Heart right ventricle (tissue), 16 donors: Measurements from ENCODE around the gene UBE2Q2. TPM values are rescaled to one million over a fixed set of nuclear protein-coding genes. Genes with fewer than 3 reads are reported as not detected.
"Not testable (repeated sequence)": the region's sequence is repeated elsewhere in the genome, so short reads cannot be mapped to it uniquely, and the experiment has no call there.

Experiments
- ATAC-seq, 8 donors: fragments of 200-7000 bp; cut with Tn5 transposase; one replicate each; pipeline ENCODE4 v1.9.1; 2020; ENCODE audit warnings: mild to moderate bottlenecking in 8 of 8, moderate library complexity in 8 of 8, moderate number of reproducible peaks in 1 of 8
- DNase-seq, 2 donors: peaks; one replicate each; pipeline ENCODE4 v3.0.0-alpha.2; 2020
- H3K27ac ChIP-seq, 10 donors: fragments of 200-600 bp; sonication (generic) in 2 of 10; one replicate each; pipeline versions ENCODE4 v1.5.0 to v1.8.0; 2020 to 2022; ENCODE audit warnings: mild to moderate bottlenecking in 3 of 10
- H3K27me3 ChIP-seq, 7 donors: fragments of 200-600 bp; one replicate each; pipeline ENCODE4 v1.8.0; 2021 to 2022; ENCODE audit warnings: mild to moderate bottlenecking in 2 of 7
- H3K36me3 ChIP-seq, 9 donors: fragments of 200-600 bp; sonication (generic) in 1 of 9; one replicate each; pipeline versions ENCODE4 v1.5.0 to v1.8.0; 2020 to 2022; ENCODE audit warnings: mild to moderate bottlenecking in 2 of 9
- H3K4me1 ChIP-seq, 9 donors: fragments of 200-600 bp; sonication (generic) in 1 of 9; one replicate each; pipeline versions ENCODE4 v1.5.0 to v1.8.0; 2020 to 2022; ENCODE audit warnings: mild to moderate bottlenecking in 4 of 9
- H3K4me3 ChIP-seq, 10 donors: fragments of 200-600 bp; sonication (generic) in 2 of 10; one replicate each; pipeline versions ENCODE4 v1.5.0 to v1.8.0; 2020 to 2022; ENCODE audit warnings: mild to moderate bottlenecking in 7 of 10, moderate library complexity in 2 of 10
- H3K9me3 ChIP-seq, 11 donors: fragments of 200-600 bp in 10 of 11; sonication (generic) in 2 of 11; one replicate each; pipeline versions ENCODE4 v1.5.0 to v1.8.0; 2013 to 2022; ENCODE audit warnings: mild to moderate bottlenecking in 2 of 11, control low read depth in 1 of 11, moderate library complexity in 1 of 11
- CTCF ChIP-seq, 9 donors: fragments of 200-600 bp; sonication (generic) in 2 of 9; IDR thresholded peaks; one replicate each; pipeline versions ENCODE4 v1.5.0 to v1.8.0; 2021 to 2022; ENCODE audit warnings: antibody characterized with exemption in 9 of 9, mild to moderate bottlenecking in 5 of 9, moderate library complexity in 1 of 9
- WGBS, 2 donors: extraction: QIAGEN DNeasy Blood & Tissue Kit; methylation state at CpG; one replicate each; pipeline ENCODE4 v1.1.7; 2013; ENCODE audit warnings: inconsistent platforms in 1 of 2; 5-methylcytosine and 5-hydroxymethylcytosine counted together
- intact Hi-C, 10 donors: fragments of 100-400 bp; cut with DNase I; formaldehyde crosslinking; loops; one replicate each; pipeline versions ENCODE4 v1.11.1 to v1.14.2; 2022
- polyA plus RNA-seq, 2 donors: library from polyadenylated mRNA; stranded (reverse); fragments of 200-250 nt; gene quantifications; one replicate each; pipeline ENCODE4 v1.2.3, GENCODE V29; 2013
- total RNA-seq, 10 donors: library from RNA; stranded (reverse); fragmentation: NEBNext Ultra II Directional in 3 of 10; extraction: Animal tissue kit (Norgen Biotek cat#: 25700) in 3 of 10; gene quantifications; one replicate each; pipeline versions ENCODE4 v1.2.1 to v1.2.4, GENCODE V29; 2021 to 2023
- donor health status: Arrhythmogenic right ventricular cardiomyopathy.
- donor health status: ischemic (EF 13 %, LVEDD 7.1; RV severe dilation, severe dysfunction).
- donor health status: healthy with polysubstance abuse.
- donor health status: DM: no; HTN: yes; CAD: no.
- donor health status: DM: no; HTN: no; CAD: no.
- donor health status: ischemic (EF 25% LVEDD 6.9; RV normal size, moderate dysfunction).
- donor health status: ischemic (EF 25% LVEDD 5.7; RV mildly dilated, moderate dysfunction).
- donor health status: healthy.
- donor health status: DM: yes; HTN: yes; CAD: no.
- donor health status: Ischemic cardiomyopathy.
- donor health status: ischemic (EF 35%, LVEDD 5.7; RV mildly dilated, moderate dysfunction).
- donor health status: nonischemic (EF 11% LVEDD 7.7; RV severe dilation, severe dysfunction).
- donor health status: DM: yes; HTN: yes; CAD: no.
- donor health status: PGD.
- donor health status: ischemic (EF 29% LVEDD 5.4; RV normal size, mild dysfunction).
- donor health status: nonischemic (EF 23%, LVEDD 6.1; RV moderate dilation, normal function).

The UBE2Q2 gene
- total and polyA plus RNA-seq, 12 donors = 12.5 to 36.5 (median 24.1) TPM

GRCh38 chr15:75866916-75867315 lies 23.7 kb downstream of the UBE2Q2 start:
- Histone ChIP-seq H3K36me3 (peaks cover 0 to 50% (median 11%) of the 10 kb centered on the region in 9 donors), H3K4me3 (no peak overlapping the region), H3K9me3 (no peaks in the 10 kb centered on the region), H3K27ac (no peak overlapping the region), H3K4me1 (peaks cover 0 to 27% (median 4%) of the 10 kb centered on the region in 9 donors), H3K27me3 (no peaks in the 10 kb centered on the region)
- DNase-seq (no peak), ATAC-seq (no peak)
- intact Hi-C loops = no loop called here
- no peak for TF ChIP-seq CTCF (IDR thresholded peaks at IDR 0.05)

GRCh38 chr15:75867449-75867848 lies 24.2 kb downstream of the UBE2Q2 start:
- Histone ChIP-seq H3K36me3 (peaks cover 0 to 49% (median 11%) of the 10 kb centered on the region in 9 donors), H3K27ac (no peak overlapping the region), H3K4me1 (peaks cover 0 to 26% (median 3%) of the 10 kb centered on the region in 9 donors), H3K4me3 (no peak overlapping the region), H3K27me3 (no peaks in the 10 kb centered on the region), H3K9me3 (no peaks in the 10 kb centered on the region)
- 66 to 67% methylated on average over 4 of the region's 4 CpGs for WGBS, 2 donors
- no peak for ATAC-seq
- DNase-seq = no peak
- no peak for TF ChIP-seq CTCF (IDR thresholded peaks at IDR 0.05)
- intact Hi-C loops = no loop called here

- no peak for TF ChIP-seq CTCF (IDR thresholded peaks at IDR 0.05)
- intact Hi-C loops = no loop called here
Measured at GRCh38 chr15:75868019-75868418, 24.8 kb downstream of the UBE2Q2 start.

GRCh38 chr15:75869446-75869845 lies 26.2 kb downstream of the UBE2Q2 start:
- DNase-seq = no peak
- Histone ChIP-seq H3K4me3 (no peak overlapping the region), H3K27me3 (no peaks in the 10 kb centered on the region), H3K4me1 (peaks cover 0 to 26% (median 3%) of the 10 kb centered on the region in 9 donors), H3K27ac (no peak overlapping the region), H3K36me3 (peaks cover 0 to 49% (median 11%) of the 10 kb centered on the region in 9 donors), H3K9me3 (no peaks in the 10 kb centered on the region)
- no peak for TF ChIP-seq CTCF (IDR thresholded peaks at IDR 0.05)
- intact Hi-C loops = no loop called here
- no peak for ATAC-seq

More at GRCh38 chr15:75868019-75868418, 24.8 kb downstream of the UBE2Q2 start:
- Histone ChIP-seq H3K4me1 (peaks cover 0 to 26% (median 3%) of the 10 kb centered on the region in 9 donors), H3K9me3 (no peaks in the 10 kb centered on the region), H3K36me3 (peaks cover 0 to 48% (median 11%) of the 10 kb centered on the region in 9 donors), H3K27ac (no peak overlapping the region), H3K27me3 (no peaks in the 10 kb centered on the region), H3K4me3 (no peak overlapping the region)
- ATAC-seq (no peak), DNase-seq (no peak)
- WGBS, 2 donors = 95 to 97% methylated on average over 3 of the region's 3 CpGs

- intact Hi-C loops, H3K4me3 ChIP-seq, ATAC-seq, H3K27me3 ChIP-seq, DNase-seq, H3K27ac ChIP-seq, H3K9me3 ChIP-seq: not testable (repeated sequence)
- Histone ChIP-seq H3K4me1 (peaks cover 0 to 15% (median 3%) of the 10 kb centered on the region in 9 donors), H3K36me3 (peaks cover 0 to 62% (median 13%) of the 10 kb centered on the region in 9 donors)
- WGBS, 2 donors = 89 to 94% methylated on average over 1 of the region's 1 CpG
Measured at GRCh38 chr15:75871589-75871988, 28.3 kb downstream of the UBE2Q2 start.
